Lung microvascular endothelial cell (primary cell): ENCODE measurements around the gene TBL1Y. TPM values are rescaled to one million over a fixed set of nuclear protein-coding genes. Genes with fewer than 3 reads are reported as not detected.
"Not testable (repeated sequence)": the region's sequence is repeated elsewhere in the genome, so short reads cannot be mapped to it uniquely, and the experiment has no call there.

Source experiments
- DNase-seq, 2 donors: peaks; one replicate each; pipeline versions ENCODE4 v3.0.0 to v3.0.0-alpha.2; 2010; ENCODE audit warnings: low read depth in 2 of 2
- total RNA-seq: library from RNA; depleted of rRNA; stranded (reverse); fragments of >200 nt; gene quantifications from 2 replicates; pipeline ENCODE4 v1.2.1, GENCODE V29; 2014

Gene TBL1Y
- total RNA-seq, 1 donor from 2014 or later = under 0.01 TPM

DNA sequence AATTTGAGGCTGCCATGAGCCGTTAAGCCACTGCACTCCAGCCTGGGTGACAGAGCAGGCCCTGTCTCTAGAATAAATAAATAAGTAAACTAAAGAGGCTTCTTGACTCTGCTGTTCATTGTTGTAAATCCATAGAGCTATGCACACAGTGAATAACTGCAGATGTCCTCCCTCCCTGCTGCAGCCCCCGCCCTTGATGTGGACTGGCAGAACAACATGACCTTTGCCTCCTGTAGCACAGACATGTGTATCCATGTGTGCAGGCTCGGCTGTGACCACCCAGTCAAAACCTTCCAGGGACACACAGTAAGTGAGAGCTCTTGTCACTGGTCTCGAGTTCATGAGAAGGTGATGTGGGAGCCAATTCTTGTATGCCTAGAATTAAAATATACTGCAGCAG lies 170.1 kb downstream of the TBL1Y start:
- not testable (repeated sequence) for DNase-seq

DNA sequence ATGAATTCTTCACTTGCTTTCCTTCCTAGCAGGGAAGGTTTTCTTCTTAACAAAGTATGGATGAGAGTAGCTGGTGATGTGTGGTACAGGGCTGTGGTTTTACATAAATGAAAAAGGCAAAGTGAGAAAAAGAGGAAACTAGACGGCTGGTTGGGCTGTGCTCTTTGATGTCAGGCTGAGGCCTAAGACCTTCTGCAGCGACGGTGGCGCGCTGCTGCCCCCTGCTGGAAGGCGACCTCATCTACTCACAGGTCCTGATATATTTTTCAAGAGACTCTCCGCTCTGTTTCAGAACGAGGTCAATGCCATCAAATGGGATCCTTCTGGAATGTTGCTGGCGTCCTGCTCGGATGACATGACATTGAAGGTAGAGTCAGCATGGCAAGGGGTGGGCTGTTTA lies 175.1 kb downstream of the TBL1Y start:
- DNase-seq = no peak

DNA sequence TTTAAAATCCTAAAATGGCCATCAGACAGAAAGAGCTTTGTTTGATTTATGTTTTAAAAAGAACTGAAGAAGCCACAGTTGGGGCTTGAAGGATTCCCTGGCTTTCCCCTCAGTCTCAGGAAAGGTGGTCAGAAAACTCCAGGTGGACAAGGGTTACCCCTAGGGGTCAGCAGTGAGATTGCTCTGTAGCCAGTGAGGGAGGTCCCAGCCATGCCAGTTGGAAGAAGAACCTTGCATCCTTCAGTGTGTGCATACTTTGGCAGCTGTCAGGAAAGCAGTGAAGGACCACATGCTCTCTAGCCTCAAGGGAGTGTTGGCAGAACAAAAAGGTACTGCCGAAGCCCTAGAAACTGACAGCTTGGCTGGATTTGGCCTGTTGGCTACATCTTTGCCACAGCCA lies 182.3 kb downstream of the TBL1Y start:
- DNase-seq = no peak

DNA sequence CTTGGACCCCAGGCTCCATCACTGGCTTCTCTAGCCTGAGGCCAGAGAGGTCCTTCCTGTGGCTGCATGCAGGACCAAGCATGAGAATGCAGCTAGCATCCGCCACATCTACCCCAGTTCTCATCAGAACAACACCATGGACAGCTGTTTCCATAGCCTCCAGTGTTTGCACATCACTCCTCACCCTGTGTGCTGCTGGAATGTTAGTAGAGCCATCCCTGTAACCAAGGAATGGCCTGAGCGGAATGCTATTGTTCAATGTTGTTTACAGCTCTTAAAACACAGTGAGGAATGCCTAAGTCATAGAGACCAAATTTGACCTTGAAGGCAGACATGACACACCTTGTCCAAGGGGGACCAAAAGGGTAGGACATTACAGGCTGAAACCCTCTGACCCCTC lies 183.9 kb downstream of the TBL1Y start:
- DNase-seq = no peak

DNA sequence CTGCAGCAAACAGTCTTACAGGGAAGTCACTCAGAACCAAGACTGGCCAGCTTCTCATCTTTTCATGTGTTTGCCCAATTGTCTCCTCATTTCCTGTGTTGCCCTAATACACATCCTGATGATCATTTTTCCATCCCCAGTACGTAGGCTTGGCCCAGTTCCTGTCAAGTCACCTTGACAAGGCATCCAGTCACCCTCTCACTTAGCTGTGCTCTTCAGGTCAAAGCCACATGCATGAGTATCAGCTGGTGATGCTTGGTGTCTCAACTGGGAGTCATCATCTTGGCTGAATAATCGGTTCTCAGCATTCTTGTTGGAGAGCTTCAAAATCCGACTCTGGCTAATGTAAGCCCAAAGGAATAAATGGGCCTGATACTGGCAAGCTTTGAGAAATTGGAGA lies 186.5 kb downstream of the TBL1Y start:
- no peak for DNase-seq

DNA sequence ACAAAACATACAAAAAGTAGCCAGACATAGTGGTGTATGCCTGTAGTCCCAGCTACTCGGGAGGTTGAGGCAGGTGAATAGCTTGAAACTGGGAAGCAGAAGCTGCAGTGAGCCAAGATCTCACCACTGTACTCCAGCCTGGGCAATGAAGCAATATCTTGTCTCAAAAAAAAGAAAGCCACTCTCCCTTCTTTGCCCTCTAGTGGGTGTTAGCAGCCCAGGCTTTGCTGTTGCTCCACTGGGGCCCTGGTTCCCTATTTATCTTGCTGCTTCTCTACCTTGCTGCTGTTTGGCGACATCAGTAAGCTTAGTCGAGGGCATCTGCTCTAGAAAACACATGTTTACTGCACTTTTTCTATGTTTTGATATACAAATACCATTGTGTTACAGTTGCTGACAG lies 189.2 kb downstream of the TBL1Y start:
- no peak for DNase-seq

DNA sequence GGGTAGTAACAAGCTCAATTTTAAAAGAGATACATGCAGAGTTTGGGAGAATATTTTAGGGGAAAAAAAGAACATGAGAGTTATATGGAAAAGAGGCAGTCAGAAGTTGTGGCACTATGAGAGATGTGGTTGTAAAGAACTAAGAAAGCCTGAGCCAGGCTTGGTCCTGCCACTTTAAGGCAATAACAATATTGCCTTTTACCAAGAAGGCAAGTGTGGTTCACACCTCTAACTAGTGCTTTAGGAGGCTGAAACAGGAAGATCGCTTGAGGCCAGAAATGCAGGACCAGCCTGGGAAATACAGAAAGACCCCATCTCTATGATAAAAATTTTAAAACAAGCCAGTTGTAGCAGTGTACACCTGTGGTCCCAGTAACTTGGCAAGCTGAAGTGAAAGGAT lies 192.2 kb downstream of the TBL1Y start:
- no peak for DNase-seq

DNA sequence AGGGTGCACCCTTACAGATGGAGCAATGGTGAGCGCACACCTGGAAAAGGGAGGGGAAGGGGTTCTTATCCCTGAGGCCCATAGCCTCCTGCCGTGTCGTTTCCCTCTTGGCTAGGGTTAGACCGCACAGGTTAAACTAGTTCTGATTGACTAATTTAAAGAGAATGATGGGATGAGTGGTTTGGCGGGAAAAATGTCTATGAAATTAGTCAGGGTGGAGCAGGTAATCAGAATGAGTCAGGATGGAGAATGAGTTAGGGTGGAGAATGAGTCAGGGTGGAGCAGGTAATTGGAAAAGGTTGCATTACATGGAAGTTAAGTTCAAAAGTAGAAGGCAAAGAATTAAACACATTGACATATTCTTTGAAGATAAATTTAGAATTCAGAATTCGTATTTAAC lies 196.7 kb downstream of the TBL1Y start:
- no peak for DNase-seq

DNA sequence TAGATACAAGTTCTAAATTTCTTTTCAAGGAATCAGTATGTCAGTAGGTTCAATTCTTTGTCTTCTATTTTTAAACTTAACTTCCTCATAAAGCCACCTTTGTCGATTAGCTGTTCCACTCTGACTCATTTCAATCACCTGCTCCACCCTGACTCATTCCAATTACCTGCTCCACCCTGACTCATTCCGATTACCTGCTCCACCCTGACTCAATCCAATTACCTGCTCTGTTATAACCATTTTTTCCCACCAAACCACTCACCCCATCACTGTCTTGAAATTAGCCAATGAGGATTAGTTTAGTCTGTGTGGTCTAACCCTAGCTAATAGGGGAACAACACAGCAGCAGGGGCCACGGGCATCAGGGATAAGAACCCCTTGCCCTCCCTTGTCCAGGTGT lies 199.6 kb downstream of the TBL1Y start:
- no peak for DNase-seq

DNA sequence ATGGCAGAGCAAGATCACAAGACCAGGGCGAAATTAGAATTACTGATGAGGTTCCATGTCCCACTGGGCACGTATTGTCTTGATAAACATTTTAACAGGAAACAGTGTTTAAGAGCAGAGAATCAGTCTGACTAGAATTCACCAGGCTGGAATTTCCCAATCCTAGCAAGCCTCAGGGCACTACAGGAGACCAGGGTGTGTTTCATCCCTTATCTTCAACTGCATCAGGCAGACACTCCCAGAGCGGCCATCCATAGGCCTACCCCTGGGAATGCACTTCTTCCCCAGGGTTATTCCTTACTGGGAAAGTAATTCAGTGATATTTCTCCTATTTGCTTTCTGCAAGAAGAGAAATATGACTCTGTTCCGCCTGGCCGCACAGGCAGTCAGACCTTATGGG lies 205.4 kb downstream of the TBL1Y start:
- DNase-seq = no peak

DNA sequence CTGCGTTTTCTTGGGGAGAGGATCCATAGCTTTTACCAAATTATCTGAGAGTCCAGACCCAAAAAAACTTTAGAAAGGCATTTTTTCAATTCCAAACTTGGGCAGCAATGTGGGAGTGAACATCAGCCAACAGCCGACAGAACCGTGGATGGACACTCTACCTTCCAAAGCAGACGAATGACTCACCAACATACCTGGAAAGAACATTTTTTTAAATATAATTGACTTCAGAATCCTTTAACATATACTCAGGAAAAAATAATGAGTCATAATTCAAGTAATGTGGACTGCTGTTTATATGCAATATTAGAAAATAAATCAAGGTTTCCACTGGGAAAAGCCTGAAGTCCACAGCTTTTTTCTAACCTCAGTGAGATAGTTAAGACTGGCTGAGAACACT lies 211.7 kb downstream of the TBL1Y start:
- no peak for DNase-seq

DNA sequence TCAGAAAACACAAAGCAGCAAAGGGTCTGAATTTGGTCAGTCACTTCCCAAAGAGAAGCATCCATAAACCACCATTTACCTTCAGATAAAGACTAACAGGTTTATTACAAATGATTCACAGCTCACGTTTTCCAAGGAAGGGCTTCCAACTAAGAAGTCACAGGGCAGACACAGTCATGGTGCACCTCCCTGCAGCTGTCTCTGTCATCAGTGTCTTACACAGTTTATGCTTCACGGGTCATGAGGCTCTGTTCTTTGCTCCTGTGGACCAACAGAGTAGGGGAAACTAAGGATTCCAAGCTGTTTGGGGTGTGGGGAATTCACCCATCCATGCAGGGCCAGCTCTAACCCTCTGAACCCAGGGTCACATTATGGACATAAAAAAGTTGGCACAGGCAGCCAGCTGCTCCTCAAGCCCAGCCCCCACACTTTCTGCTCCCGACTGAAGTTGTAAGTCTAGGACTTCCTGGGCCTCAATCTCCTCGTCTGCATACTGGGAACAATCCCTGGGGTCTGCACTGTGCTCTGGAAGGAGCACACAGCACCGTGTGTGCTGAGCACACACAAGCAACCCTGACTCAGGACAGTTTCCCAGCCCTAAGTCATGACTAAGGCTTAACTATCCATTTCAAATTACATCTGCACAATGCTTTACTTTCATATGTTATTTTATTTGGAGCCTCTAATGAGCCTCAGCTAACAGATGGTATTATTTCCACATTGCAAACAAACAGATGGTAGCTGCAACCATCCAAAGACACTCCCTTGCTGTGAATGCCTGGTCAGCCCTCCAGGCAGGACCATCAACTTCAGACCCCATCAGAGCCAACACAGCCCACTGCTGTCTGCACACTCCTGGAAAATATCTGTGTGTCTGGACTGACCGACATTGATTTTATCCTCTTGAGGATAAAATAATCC lies 214.9 kb downstream of the TBL1Y start:
- DNase-seq = no peak

DNA sequence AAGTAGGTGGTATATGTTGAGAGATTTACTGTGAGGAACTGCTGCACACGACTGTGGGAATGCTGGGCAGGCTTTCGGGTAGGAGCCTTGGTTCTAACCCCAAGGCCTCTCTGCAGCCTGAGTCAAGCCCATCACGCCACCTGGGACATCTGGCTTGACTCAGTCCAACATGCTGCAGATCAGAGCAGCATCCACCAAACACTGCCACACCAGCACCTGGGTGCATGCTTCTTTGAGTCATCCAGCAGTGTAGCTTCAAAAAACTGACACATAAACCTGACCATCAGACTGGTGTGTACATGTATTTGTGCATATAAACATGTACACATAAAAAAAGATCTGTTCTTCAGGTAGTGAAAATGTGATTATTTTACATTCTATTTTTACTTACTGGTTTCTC lies 217.7 kb downstream of the TBL1Y start:
- no peak for DNase-seq

Other genes with a start within 250 kb of the TBL1Y start
- gene AMELY, start 1.1 kb downstream of the TBL1Y start, total RNA-seq = not detected in 2 replicates